ENCODE results near the gene ITGB2.

ITGB2 gene

GRCh38 chr21:44890961-44891541 is 29.6 kb downstream of the ITGB2 start:
- TF ChIP-seq, protein P1, sequence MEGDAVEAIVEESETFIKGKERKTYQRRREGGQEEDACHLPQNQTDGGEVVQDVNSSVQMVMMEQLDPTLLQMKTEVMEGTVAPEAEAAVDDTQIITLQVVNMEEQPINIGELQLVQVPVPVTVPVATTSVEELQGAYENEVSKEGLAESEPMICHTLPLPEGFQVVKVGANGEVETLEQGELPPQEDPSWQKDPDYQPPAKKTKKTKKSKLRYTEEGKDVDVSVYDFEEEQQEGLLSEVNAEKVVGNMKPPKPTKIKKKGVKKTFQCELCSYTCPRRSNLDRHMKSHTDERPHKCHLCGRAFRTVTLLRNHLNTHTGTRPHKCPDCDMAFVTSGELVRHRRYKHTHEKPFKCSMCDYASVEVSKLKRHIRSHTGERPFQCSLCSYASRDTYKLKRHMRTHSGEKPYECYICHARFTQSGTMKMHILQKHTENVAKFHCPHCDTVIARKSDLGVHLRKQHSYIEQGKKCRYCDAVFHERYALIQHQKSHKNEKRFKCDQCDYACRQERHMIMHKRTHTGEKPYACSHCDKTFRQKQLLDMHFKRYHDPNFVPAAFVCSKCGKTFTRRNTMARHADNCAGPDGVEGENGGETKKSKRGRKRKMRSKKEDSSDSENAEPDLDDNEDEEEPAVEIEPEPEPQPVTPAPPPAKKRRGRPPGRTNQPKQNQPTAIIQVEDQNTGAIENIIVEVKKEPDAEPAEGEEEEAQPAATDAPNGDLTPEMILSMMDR (IDR thresholded peaks at IDR 0.05; ENCODE audit: extremely low read depth, missing control alignments) = no peak
- no peak for DNase-seq (ENCODE audit: low spot score)

DNA sequence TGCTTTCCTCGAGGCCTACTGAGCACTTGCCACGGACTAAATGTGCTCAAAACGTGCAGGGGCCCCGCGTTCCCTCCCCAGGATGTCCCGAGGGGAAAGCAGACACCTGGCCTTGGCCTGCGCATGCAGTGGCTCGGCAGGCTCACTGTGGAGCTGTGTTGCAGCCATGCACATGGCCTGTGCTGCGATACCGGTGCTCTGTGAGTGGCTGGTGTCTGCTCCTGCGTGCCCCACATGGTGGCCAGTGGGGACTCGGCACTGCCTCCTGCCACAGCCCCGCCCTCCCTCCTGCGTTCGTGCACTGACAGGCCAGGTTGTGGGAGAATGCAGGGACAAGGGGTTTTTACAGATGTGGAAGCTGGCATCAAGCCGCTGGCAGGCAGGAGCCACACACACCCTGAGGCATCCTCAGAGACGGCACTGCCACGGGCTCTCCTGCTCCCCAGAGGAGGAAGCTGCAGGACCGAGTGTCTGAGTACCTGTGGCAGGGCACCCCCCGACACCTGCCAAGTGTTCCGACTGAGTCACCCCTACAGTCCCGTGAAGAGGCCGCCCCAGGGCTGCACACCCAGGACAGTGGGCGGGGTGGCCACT is 30.3 kb downstream of the ITGB2 start:
- TF ChIP-seq, protein P1 (IDR thresholded peaks at IDR 0.05; ENCODE audit: extremely low read depth, missing control alignments) = no peak
- no peak for DNase-seq (ENCODE audit: low spot score)

DNA sequence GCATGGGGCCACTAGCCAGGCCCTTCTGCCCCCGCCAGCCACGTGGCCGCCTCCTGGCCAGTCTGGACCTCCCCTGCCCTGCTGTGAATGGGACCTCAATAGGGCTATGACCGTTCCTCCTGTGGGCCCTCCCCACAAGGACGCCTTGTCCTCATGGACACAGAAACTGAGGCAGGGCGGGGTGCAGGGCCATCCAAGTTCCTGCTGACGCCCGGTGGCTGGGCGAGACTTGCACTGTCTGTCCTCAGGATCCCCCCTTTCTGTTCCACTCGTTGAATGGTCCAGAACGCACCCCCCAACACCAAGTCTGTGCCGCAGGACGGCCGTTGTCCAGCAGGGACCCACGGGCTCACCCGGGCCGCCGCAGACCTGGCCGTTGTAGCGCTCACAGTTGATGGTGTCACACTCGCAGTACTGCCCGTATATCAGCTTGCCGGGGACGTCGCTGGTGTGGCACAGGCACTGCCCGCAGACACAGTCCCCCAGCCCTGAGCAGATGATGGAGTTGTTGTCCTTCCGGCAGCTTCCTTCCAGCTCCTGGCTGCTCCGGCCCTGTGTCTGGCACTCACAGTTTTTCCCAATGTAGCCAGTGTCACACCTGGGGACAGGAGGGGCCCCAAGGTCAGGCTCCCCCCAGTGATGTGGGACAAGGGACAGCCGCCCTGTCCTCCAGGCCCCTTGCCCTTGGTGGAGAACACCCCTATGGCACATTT is 30.9 kb downstream of the ITGB2 start:
- no peak for DNase-seq (ENCODE audit: low spot score)
- TF ChIP-seq, protein P1 (IDR thresholded peaks at IDR 0.05; ENCODE audit: extremely low read depth, missing control alignments) = no peak

- TF ChIP-seq, protein P1 (IDR thresholded peaks at IDR 0.05; ENCODE audit: extremely low read depth, missing control alignments) = no peak
- no peak for DNase-seq (ENCODE audit: low spot score)
Measured at GRCh38 chr21:44888581-44889550, 31.8 kb downstream of the ITGB2 start.

DNA sequence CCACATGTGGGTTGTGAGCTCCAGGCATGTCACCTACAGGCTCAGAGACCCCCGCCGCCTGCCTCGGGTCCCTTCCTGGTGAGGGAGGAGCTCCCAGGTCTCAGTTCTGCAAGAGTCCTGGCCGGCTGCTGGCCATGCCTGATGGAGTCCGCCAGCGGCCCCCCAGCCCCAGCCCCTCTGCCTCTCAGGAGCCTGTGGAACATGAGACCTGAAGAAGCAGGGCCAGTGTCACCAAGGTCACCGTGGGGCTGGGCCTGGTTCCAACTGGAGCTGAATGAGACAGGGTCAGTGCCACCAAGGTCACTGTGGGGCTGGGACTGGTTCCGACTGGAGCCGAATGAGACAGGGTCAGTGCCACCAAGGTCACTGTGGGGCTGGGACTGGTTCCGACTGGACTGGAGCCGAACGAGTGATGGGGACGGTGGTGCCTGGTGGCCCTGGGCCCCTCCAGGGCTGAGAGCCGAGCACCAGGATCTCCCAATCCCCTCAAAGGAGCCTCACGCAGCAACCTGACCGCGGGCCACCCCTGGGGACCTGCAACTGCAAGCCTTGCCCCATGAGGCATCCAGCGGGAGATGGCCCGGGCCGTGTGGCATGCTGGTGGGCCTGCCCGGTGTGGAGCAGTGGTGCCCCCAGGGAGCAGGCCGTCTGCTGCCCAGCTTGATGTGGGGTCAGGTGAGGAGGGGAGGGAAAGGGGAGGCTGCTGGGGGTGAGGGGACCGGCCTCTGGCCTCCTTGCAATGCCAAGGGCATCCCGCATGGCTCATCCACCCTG is 32.7 kb downstream of the ITGB2 start:
- TF ChIP-seq, protein P1 (IDR thresholded peaks at IDR 0.05; ENCODE audit: extremely low read depth, missing control alignments) = no peak
- DNase-seq (ENCODE audit: low spot score) = no peak

DNA sequence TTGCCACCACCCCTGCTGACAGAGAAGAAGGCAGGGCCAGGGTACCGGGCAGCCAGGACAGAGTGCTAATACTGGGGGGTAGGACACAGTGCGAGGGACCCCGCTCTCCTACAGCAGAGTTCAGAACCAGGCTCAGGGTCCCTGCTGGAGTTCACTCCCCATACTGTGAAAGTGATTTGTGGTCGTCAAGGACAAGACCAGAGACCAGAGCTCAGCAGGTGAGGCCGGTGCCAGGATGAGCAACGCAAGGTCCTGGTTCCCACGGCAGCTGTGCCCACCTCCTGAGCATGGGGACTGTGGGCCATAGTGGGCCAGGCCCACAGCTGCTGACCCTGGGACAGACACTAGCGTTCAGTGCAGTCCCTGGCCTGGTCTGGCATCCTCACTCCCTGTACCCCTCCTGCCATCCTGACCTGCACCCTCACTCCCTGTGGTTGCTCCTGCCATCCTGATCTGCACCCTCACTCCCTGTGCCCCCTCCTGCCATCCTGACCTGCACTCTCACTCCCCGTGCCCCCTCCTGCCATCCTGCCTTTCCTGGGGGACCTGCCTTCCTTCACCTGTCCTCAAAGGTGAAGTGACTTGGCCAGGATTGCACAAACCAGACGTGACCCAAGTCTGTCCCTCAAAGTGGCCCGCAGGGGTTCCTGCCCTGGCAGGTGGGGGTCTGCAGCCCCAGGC is 33.4 kb downstream of the ITGB2 start:
- TF ChIP-seq, protein P1 (IDR thresholded peaks at IDR 0.05; ENCODE audit: extremely low read depth, missing control alignments) = no peak
- DNase-seq (ENCODE audit: low spot score) = no peak

Measured in GM20000 (cell line).